OCI-LY3 (cell line): ENCODE data around the gene SLC39A13.

Source experiments
- H2AFZ ChIP-seq: fragments of 200-600, 300-600 bp; shearing (Covaris generic); 2 replicates; pipeline ENCODE4 v1.6.0; 2014; ENCODE audit warnings: antibody characterized with exemption, low read depth, low read length
- H3K27ac ChIP-seq: fragments of 200-600, 300-600 bp; sonication (generic); 2 replicates; pipeline ENCODE4 v1.5.1; 2014; ENCODE audit warnings: mild to moderate bottlenecking, low read length, moderate library complexity, mixed read lengths
- H3K27me3 ChIP-seq: fragments of 200-600, 300-600 bp; sonication (generic); 2 replicates; pipeline ENCODE4 v1.6.1; 2014; ENCODE audit warnings: low read depth, low read length, mixed read lengths
- H3K36me3 ChIP-seq: fragments of 200-600, 300-600 bp; sonication (generic); replicated peaks from 2 replicates; pipeline ENCODE3; 2014; ENCODE audit warnings: low read depth, low read length, mixed read lengths
- H3K4me1 ChIP-seq: fragments of 300-600, 200-600 bp; sonication (generic); 2 replicates; pipeline ENCODE4 v1.6.1; 2014; ENCODE audit warnings: low read length, mixed read lengths
- H3K4me2 ChIP-seq: fragments of 200-600, 300-600 bp; sonication (generic); 2 replicates; pipeline ENCODE4 v1.6.1; 2014; ENCODE audit warnings: low read length, mixed read lengths
- H3K4me3 ChIP-seq: fragments of 300-600, 200-600 bp; sonication (generic); 2 replicates; pipeline ENCODE4 v1.5.1; 2014; ENCODE audit warnings: antibody characterized with exemption, mild to moderate bottlenecking, low read length, moderate library complexity
- H3K79me2 ChIP-seq: fragments of 300-600, 200-600 bp; shearing (Covaris generic); 2 replicates; pipeline ENCODE4 v1.6.1; 2014; ENCODE audit warnings: mild to moderate bottlenecking, low read length, mixed read lengths
- H3K9ac ChIP-seq: fragments of 300-600, 200-600 bp; shearing (Covaris generic); 2 replicates; pipeline ENCODE4 v1.6.0; 2014; ENCODE audit warnings: mild to moderate bottlenecking, low read length, moderate library complexity
- H3K9me3 ChIP-seq: fragments of 200-600, 300-600 bp; shearing (Covaris generic); 2 replicates; pipeline ENCODE4 v1.6.1; 2014; ENCODE audit warnings: low read length, mixed read lengths; ENCODE audit not compliant: insufficient read depth
- H4K20me1 ChIP-seq: fragments of 200-600, 300-600 bp; sonication (generic); 2 replicates; pipeline ENCODE4 v1.6.1; 2016; ENCODE audit warnings: low read length, mixed read lengths; ENCODE audit not compliant: insufficient read depth
- CTCF ChIP-seq: fragments of 200-600, 300-600 bp; sonication (generic); IDR thresholded peaks from 2 replicates; pipeline ENCODE4 v1.5.1; 2014; ENCODE audit warnings: antibody characterized with exemption, low read length, low read depth
- EZH2phosphoT487 ChIP-seq: fragments of 200-600 bp; shearing (Covaris generic); IDR thresholded peaks from 2 replicates; pipeline ENCODE4 v1.6.1; 2018; ENCODE audit warnings: antibody characterized with exemption, mixed run types, low read depth

Gene SLC39A13

GRCh38 chr11:47441421-47441820, 33.0 kb downstream of the SLC39A13 start:
- TF ChIP-seq EZH2phosphoT487: no peak
- TF ChIP-seq CTCF: no peak
- H3K4me3 ChIP-seq: no peak overlapping the region
- no peaks in the 10 kb centered on the region for H4K20me1 ChIP-seq
- H3K79me2 ChIP-seq: no peaks in the 10 kb centered on the region
- H3K9ac ChIP-seq: no peak overlapping the region
- no peak overlapping the region for H2AFZ ChIP-seq
- H3K4me2 ChIP-seq: no peak overlapping the region
- no peak overlapping the region for H3K27ac ChIP-seq
- no peaks in the 10 kb centered on the region for H3K9me3 ChIP-seq
- no peaks in the 10 kb centered on the region for H3K4me1 ChIP-seq
- H3K27me3 ChIP-seq: no peaks in the 10 kb centered on the region
- no peaks in the 10 kb centered on the region for H3K36me3 ChIP-seq

DNA sequence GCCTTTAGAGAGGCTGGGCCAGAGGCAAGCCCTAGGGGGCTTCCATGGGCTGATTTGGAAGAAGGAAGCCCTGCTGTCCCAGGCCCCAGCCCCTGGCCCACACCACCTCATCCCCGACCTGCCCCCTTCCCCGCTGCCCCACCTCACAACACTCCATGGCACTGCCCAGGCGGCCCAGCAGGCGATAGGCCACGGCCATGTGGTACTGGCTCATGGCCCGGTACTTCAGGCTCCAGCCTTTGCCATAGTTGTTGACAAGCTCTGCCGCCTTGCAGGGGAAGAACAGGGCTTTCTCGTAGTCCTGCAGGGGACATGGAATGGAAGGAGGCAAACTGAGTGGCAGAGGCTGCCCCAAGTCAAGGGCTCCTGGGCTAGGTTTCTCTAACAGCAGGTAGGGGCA, 34.1 kb downstream of the SLC39A13 start:
- Histone ChIP-seq H3K4me3 (no peak overlapping the region), H3K4me1 (no peaks in the 10 kb centered on the region), H3K9ac (no peak overlapping the region), H4K20me1 (no peaks in the 10 kb centered on the region), H3K9me3 (no peaks in the 10 kb centered on the region), H3K79me2 (no peaks in the 10 kb centered on the region), H3K27ac (no peak overlapping the region), H3K27me3 (no peaks in the 10 kb centered on the region), H3K4me2 (no peak overlapping the region), H3K36me3 (no peaks in the 10 kb centered on the region), H2AFZ (no peak overlapping the region)
- no peak for TF ChIP-seq CTCF
- TF ChIP-seq EZH2phosphoT487: no peak

- H3K27ac ChIP-seq: no peak overlapping the region
These were observed 34.8 kb downstream of the SLC39A13 start for GRCh38 chr11:47443028-47443700.

GRCh38 chr11:47443817-47444216, 35.4 kb downstream of the SLC39A13 start:
- Histone ChIP-seq H3K4me3 (no peak overlapping the region), H3K79me2 (no peaks in the 10 kb centered on the region), H3K4me2 (no peak overlapping the region), H2AFZ (no peak overlapping the region), H3K27ac (no peak overlapping the region), H3K4me1 (no peaks in the 10 kb centered on the region), H3K9me3 (no peaks in the 10 kb centered on the region), H3K9ac (no peak overlapping the region), H3K27me3 (no peaks in the 10 kb centered on the region), H4K20me1 (no peaks in the 10 kb centered on the region), H3K36me3 (no peaks in the 10 kb centered on the region)
- no peak for TF ChIP-seq EZH2phosphoT487
- TF ChIP-seq CTCF: no peak

More at GRCh38 chr11:47443028-47443700, 34.8 kb downstream of the SLC39A13 start:
- Histone ChIP-seq H3K4me2 (no peak overlapping the region), H3K4me3 (no peak overlapping the region), H3K4me1 (no peaks in the 10 kb centered on the region), H3K79me2 (no peaks in the 10 kb centered on the region), H4K20me1 (no peaks in the 10 kb centered on the region), H3K36me3 (no peaks in the 10 kb centered on the region), H3K27me3 (no peaks in the 10 kb centered on the region), H2AFZ (no peak overlapping the region), H3K9ac (no peak overlapping the region), H3K9me3 (no peaks in the 10 kb centered on the region)
- no peak for TF ChIP-seq EZH2phosphoT487
